22Rv1 (cell line): ENCODE data around the gene DMAC2.

Source experiments
- ZFX ChIP-seq: fragments of 450-650 bp; IDR thresholded peaks from 2 replicates; pipeline ENCODE4 v1.6.1; 2017; ENCODE audit warnings: antibody characterized with exemption, borderline replicate concordance
- TF ChIP-seq, protein P1 (sequence below): fragments of 450-650 bp; IDR thresholded peaks from 2 replicates; pipeline ENCODE4 v1.5.1; 2017; ENCODE audit warnings: mild to moderate bottlenecking

- TF ChIP-seq, protein P1, sequence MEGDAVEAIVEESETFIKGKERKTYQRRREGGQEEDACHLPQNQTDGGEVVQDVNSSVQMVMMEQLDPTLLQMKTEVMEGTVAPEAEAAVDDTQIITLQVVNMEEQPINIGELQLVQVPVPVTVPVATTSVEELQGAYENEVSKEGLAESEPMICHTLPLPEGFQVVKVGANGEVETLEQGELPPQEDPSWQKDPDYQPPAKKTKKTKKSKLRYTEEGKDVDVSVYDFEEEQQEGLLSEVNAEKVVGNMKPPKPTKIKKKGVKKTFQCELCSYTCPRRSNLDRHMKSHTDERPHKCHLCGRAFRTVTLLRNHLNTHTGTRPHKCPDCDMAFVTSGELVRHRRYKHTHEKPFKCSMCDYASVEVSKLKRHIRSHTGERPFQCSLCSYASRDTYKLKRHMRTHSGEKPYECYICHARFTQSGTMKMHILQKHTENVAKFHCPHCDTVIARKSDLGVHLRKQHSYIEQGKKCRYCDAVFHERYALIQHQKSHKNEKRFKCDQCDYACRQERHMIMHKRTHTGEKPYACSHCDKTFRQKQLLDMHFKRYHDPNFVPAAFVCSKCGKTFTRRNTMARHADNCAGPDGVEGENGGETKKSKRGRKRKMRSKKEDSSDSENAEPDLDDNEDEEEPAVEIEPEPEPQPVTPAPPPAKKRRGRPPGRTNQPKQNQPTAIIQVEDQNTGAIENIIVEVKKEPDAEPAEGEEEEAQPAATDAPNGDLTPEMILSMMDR: no peak
- TF ChIP-seq ZFX: no peak
These were observed 24.5 kb downstream of the DMAC2 start for GRCh38 chr19:41415154-41415571.
